Measurements from ENCODE around the gene PGC. TPM values are rescaled to one million over a fixed set of nuclear protein-coding genes. Genes with fewer than 3 reads are reported as not detected.

Gene PGC
- total RNA-seq, 1 experiment from 2014 or later, result not detected

- DNase-seq, result no peak
- no peak overlapping the region for H3K4me3 ChIP-seq
- H3K9me3 ChIP-seq, result no peaks in the 10 kb centered on the region
- no peaks in the 10 kb centered on the region for H3K27me3 ChIP-seq
- no peaks in the 10 kb centered on the region for H3K36me3 ChIP-seq
Measured at GRCh38 chr6:41688256-41688965, 58.8 kb downstream of the PGC start.

- no peaks in the 10 kb centered on the region for H3K9me3 ChIP-seq
- no peaks in the 10 kb centered on the region for H3K27me3 ChIP-seq
- no peak for DNase-seq
- H3K4me3 ChIP-seq, result no peak overlapping the region
- H3K36me3 ChIP-seq, result no peaks in the 10 kb centered on the region
Measured at GRCh38 chr6:41687501-41688175, 59.6 kb downstream of the PGC start.

Other genes starting within 250 kb of the PGC start
- 0.53 TPM in 1 of 2 replicates, not detected in the other for gene FOXP4, start 201.0 kb downstream of the PGC start, total RNA-seq (2014; rRNA removed; shearing (Covaris generic); ENCODE audit: low replicate concordance)
- not detected in 2 replicates for gene MDFI, start 108.9 kb downstream of the PGC start, total RNA-seq (2014; rRNA removed; shearing (Covaris generic); ENCODE audit: low replicate concordance)
- 4.4 and 5.2 TPM in 2 replicates for gene TFEB, start 11.8 kb downstream of the PGC start, total RNA-seq (2014; rRNA removed; shearing (Covaris generic); ENCODE audit: low replicate concordance)
- gene FRS3, start 32.5 kb upstream of the PGC start, total RNA-seq (2014; rRNA removed; shearing (Covaris generic); ENCODE audit: low replicate concordance), result 0.49 TPM in 1 of 2 replicates, not detected in the other
- not detected in 2 replicates for gene PRICKLE4, start 33.4 kb upstream of the PGC start, total RNA-seq (2014; rRNA removed; shearing (Covaris generic); ENCODE audit: low replicate concordance)
- gene TOMM6, start 40.3 kb upstream of the PGC start, total RNA-seq (2014; rRNA removed; shearing (Covaris generic); ENCODE audit: low replicate concordance), result 125 and 201 TPM in 2 replicates
- 1.1 and 1.3 TPM in 2 replicates for gene USP49, start 148.0 kb upstream of the PGC start, total RNA-seq (2014; rRNA removed; shearing (Covaris generic); ENCODE audit: low replicate concordance)
- gene MED20, start 173.7 kb upstream of the PGC start, total RNA-seq (2014; rRNA removed; shearing (Covaris generic); ENCODE audit: low replicate concordance), result 7.7 and 13.7 TPM in 2 replicates
- gene BYSL, start 174.1 kb upstream of the PGC start, total RNA-seq (2014; rRNA removed; shearing (Covaris generic); ENCODE audit: low replicate concordance), result 34.0 and 64.8 TPM in 2 replicates
- gene CCND3, start 194.4 kb upstream of the PGC start, total RNA-seq (2014; rRNA removed; shearing (Covaris generic); ENCODE audit: low replicate concordance), result 7.5 and 29.8 TPM in 2 replicates

All from MG63 (cell line).